ENCODE measurements around the gene POLR1B. TPM values are rescaled to one million over a fixed set of nuclear protein-coding genes. Genes with fewer than 3 reads are reported as not detected.
A peak's percentile ranks its signal among the peaks of the same experiment; 100 is the strongest.

POLR1B gene
- total RNA-seq, 1 donor from 2014 or later, result 20.1 TPM

DNA sequence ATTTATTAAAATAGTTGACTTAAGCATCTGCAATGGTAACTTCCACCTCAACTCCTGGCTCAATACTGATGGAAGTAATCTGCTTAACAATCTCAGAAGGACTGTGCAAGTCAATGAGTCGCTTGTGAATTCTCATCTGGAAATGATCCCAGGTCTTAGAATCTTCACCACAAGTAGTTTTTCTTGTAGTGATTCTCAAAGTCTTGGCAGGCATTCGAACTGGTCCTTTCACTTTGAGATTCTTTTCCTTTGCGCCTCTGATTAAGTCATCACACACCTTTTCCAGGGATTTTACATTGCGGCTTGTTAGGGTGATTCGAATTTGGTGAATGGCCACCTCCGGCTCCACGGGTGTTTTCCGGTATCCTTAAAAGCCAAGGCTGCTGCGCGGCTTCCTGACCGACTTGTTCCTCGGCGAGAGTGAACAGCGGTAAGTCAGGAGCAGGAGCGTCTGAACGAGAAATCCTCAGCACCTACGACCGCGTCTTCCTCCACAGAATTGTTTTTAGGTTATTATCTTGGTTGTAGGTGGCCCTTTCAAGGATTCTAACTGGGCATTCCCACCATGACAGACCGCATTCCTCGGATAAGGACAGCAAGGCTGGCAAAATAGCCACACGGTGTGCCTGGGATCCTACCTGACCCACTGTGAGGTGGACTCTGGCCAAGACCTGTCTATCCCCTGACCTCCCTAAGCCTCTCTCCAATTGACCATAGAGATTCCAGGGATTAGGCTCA, 79.7 kb downstream of the POLR1B start:
- Histone ChIP-seq H2AFZ (replicated peaks) (no peak overlapping the region), H3K9ac (no peak overlapping the region), H3F3A (ENCODE audit: low read depth) (no peaks in the 10 kb centered on the region), H3K27ac (no peak overlapping the region), H3K36me3 (no peaks in the 10 kb centered on the region), H3K4me3 (no peak overlapping the region), H3K4me2 (peak overlapping the region; percentile 31), H3K4me1 (no peaks in the 10 kb centered on the region), H3K27me3 (no peaks in the 10 kb centered on the region), H4K20me1 (ENCODE audit: low read depth) (no peaks in the 10 kb centered on the region), H3K79me2 (ENCODE audit: low read depth) (no peaks in the 10 kb centered on the region), H3K9me3 (ENCODE audit: low read depth) (no peaks in the 10 kb centered on the region)
- no peak overlapping the region for H3K27ac Mint-ChIP-seq
- peak; percentile 12 for DNase-seq (ENCODE audit: low spot score)
- H3K9me3 Mint-ChIP-seq, result no peaks in the 10 kb centered on the region
- TF ChIP-seq EZH2phosphoT487 (IDR thresholded peaks at IDR 0.05) (no peak), EZH2 (IDR thresholded peaks at IDR 0.05) (no peak)
- TF ChIP-seq, protein P1, sequence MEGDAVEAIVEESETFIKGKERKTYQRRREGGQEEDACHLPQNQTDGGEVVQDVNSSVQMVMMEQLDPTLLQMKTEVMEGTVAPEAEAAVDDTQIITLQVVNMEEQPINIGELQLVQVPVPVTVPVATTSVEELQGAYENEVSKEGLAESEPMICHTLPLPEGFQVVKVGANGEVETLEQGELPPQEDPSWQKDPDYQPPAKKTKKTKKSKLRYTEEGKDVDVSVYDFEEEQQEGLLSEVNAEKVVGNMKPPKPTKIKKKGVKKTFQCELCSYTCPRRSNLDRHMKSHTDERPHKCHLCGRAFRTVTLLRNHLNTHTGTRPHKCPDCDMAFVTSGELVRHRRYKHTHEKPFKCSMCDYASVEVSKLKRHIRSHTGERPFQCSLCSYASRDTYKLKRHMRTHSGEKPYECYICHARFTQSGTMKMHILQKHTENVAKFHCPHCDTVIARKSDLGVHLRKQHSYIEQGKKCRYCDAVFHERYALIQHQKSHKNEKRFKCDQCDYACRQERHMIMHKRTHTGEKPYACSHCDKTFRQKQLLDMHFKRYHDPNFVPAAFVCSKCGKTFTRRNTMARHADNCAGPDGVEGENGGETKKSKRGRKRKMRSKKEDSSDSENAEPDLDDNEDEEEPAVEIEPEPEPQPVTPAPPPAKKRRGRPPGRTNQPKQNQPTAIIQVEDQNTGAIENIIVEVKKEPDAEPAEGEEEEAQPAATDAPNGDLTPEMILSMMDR (IDR thresholded peaks at IDR 0.05), result no peak
- H3K27me3 Mint-ChIP-seq (ENCODE audit: insufficient read depth, low read depth), result peaks cover 6% of the 10 kb centered on the region
- no peaks in the 10 kb centered on the region for H3K4me1 Mint-ChIP-seq
- no peaks in the 10 kb centered on the region for H3K36me3 Mint-ChIP-seq
- H3K4me3 Mint-ChIP-seq, result no peak overlapping the region

DNA sequence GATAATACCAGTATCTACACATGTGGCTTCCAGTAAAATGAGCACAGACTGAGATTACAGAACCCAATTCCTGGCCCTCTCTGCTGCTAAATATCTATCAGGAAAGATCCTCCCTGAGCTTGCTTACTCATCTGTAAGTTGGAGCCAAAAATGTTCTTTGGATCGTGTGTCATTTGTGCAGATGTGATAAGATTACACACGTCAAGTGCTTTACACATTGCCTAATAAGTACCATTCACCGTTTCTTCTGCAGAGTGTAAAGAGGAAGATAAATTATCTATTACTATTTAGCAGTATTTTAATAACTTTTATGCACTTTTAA, 80.2 kb downstream of the POLR1B start:
- Histone ChIP-seq H3K9me3 (ENCODE audit: low read depth) (no peaks in the 10 kb centered on the region), H3F3A (ENCODE audit: low read depth) (no peaks in the 10 kb centered on the region), H3K79me2 (ENCODE audit: low read depth) (no peaks in the 10 kb centered on the region), H3K27ac (no peak overlapping the region), H3K36me3 (no peaks in the 10 kb centered on the region), H4K20me1 (ENCODE audit: low read depth) (no peaks in the 10 kb centered on the region), H3K9ac (no peak overlapping the region), H3K4me2 (peak overlapping the region; percentile 31), H2AFZ (replicated peaks) (no peak overlapping the region), H3K4me1 (no peaks in the 10 kb centered on the region), H3K27me3 (no peaks in the 10 kb centered on the region), H3K4me3 (no peak overlapping the region)
- Mint-ChIP-seq H3K36me3 (no peaks in the 10 kb centered on the region), H3K27me3 (ENCODE audit: insufficient read depth, low read depth) (peaks cover 6% of the 10 kb centered on the region), H3K27ac (no peak overlapping the region), H3K4me3 (no peak overlapping the region), H3K9me3 (no peaks in the 10 kb centered on the region), H3K4me1 (no peaks in the 10 kb centered on the region)
- DNase-seq (ENCODE audit: low spot score), result no peak
- TF ChIP-seq EZH2phosphoT487 (IDR thresholded peaks at IDR 0.05) (no peak), EZH2 (IDR thresholded peaks at IDR 0.05) (no peak)
- TF ChIP-seq, protein P1 (IDR thresholded peaks at IDR 0.05), result no peak

DNA sequence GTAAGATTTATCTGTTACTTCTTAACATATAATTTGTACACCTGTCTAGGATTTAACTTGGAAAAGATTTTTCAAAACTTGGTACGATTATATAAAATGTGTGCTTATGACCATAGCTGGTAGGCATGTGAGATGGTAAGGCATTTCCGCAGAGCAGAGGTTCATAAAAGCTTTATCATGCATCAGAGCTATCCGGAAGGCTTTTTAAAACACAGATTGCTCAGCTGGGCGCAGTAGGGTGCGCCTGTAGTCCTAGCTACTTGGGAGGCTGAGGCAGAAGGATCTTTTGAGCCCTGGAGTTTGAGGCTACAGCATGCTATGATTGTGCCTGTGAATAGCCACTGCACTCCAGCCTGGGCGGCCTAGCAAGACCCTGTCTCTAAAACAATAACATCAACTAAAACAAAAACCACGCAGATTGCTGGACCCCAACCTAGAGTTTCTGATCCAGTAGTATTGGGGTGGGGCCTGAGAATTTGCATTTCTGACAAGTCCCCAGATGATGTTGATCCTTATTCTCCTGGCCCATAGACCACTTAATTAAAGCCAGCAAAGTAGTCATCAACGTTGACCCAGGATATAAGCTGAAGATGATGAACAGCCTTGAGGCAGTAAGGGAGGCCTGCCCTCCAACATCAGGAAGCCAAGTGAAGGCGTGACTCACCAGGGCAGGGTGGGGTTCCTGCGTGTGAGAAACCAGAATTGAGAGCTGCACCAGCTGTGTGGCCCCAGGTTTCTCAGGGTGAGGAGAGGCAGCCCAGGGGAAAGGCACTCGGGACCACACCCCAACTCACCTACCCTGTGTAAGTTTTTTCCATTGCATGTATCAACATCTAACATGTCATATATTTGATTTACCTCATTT, 81.9 kb downstream of the POLR1B start:
- Histone ChIP-seq H2AFZ (replicated peaks) (no peak overlapping the region), H3K27ac (no peak overlapping the region), H3K9me3 (ENCODE audit: low read depth) (no peaks in the 10 kb centered on the region), H3K9ac (no peak overlapping the region), H3K4me3 (no peak overlapping the region), H3K79me2 (ENCODE audit: low read depth) (no peaks in the 10 kb centered on the region), H3K27me3 (no peaks in the 10 kb centered on the region), H3K4me2 (no peak overlapping the region), H3K4me1 (no peaks in the 10 kb centered on the region), H4K20me1 (ENCODE audit: low read depth) (no peaks in the 10 kb centered on the region), H3F3A (ENCODE audit: low read depth) (no peaks in the 10 kb centered on the region), H3K36me3 (no peaks in the 10 kb centered on the region)
- Mint-ChIP-seq H3K36me3 (no peaks in the 10 kb centered on the region), H3K9me3 (no peaks in the 10 kb centered on the region), H3K4me1 (peaks cover 4% of the 10 kb centered on the region), H3K4me3 (no peak overlapping the region), H3K27me3 (ENCODE audit: insufficient read depth, low read depth) (peaks cover 3% of the 10 kb centered on the region), H3K27ac (no peak overlapping the region)
- DNase-seq (ENCODE audit: low spot score), result no peak
- TF ChIP-seq, protein P1 (IDR thresholded peaks at IDR 0.05), result no peak
- no peak for TF ChIP-seq EZH2phosphoT487 (IDR thresholded peaks at IDR 0.05)
- no peak for TF ChIP-seq EZH2 (IDR thresholded peaks at IDR 0.05)
